Right lobe of liver (tissue), 4 donors: ENCODE results near the gene POU2F3.

Experiments used
- POLR2A ChIP-seq: fragments of 450-650 bp; IDR thresholded peaks from one replicate; pipeline ENCODE4 v1.6.1; 2017; ENCODE audit warnings: antibody characterized with exemption, mild to moderate bottlenecking
- TF ChIP-seq, protein P1 (sequence below), 4 donors: fragments of 200-600 bp in 3 of 4; fragments of 450-650 bp in 1 of 4; IDR thresholded peaks; one replicate each; pipeline versions ENCODE4 v1.5.1 to v1.8.0; 2016 to 2022; ENCODE audit warnings: antibody characterized with exemption in 4 of 4, mild to moderate bottlenecking in 2 of 4
- donor health status: DM: no; HTN: no; CAD: no.
- donor health status: DM: no; HTN: no; CAD: no.
- donor health status: DM: no; HTN: yes; CAD: no.

DNA sequence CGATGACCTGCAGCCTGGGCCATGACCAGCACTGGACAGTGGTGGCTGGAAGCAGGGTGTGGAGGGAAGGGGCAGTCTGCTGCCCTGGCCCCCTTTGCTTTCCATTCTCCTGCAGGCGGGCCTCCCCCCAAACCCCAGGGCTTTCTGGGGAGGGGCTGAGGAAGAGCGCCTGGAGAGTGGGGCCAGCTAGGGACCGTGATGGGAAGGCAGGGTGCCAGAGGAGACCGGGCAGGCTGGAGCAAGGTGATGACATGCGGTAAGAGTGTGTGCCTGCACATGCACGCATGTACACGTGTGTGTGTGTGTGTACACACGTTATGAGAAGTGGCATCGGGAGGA is 21.3 kb upstream of the POU2F3 start:
- TF ChIP-seq, protein P1, sequence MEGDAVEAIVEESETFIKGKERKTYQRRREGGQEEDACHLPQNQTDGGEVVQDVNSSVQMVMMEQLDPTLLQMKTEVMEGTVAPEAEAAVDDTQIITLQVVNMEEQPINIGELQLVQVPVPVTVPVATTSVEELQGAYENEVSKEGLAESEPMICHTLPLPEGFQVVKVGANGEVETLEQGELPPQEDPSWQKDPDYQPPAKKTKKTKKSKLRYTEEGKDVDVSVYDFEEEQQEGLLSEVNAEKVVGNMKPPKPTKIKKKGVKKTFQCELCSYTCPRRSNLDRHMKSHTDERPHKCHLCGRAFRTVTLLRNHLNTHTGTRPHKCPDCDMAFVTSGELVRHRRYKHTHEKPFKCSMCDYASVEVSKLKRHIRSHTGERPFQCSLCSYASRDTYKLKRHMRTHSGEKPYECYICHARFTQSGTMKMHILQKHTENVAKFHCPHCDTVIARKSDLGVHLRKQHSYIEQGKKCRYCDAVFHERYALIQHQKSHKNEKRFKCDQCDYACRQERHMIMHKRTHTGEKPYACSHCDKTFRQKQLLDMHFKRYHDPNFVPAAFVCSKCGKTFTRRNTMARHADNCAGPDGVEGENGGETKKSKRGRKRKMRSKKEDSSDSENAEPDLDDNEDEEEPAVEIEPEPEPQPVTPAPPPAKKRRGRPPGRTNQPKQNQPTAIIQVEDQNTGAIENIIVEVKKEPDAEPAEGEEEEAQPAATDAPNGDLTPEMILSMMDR (IDR thresholded peaks at IDR 0.05) = no peak
- no peak for TF ChIP-seq POLR2A
